Measurements from ENCODE around the gene AGBL1.

The AGBL1 gene

DNA sequence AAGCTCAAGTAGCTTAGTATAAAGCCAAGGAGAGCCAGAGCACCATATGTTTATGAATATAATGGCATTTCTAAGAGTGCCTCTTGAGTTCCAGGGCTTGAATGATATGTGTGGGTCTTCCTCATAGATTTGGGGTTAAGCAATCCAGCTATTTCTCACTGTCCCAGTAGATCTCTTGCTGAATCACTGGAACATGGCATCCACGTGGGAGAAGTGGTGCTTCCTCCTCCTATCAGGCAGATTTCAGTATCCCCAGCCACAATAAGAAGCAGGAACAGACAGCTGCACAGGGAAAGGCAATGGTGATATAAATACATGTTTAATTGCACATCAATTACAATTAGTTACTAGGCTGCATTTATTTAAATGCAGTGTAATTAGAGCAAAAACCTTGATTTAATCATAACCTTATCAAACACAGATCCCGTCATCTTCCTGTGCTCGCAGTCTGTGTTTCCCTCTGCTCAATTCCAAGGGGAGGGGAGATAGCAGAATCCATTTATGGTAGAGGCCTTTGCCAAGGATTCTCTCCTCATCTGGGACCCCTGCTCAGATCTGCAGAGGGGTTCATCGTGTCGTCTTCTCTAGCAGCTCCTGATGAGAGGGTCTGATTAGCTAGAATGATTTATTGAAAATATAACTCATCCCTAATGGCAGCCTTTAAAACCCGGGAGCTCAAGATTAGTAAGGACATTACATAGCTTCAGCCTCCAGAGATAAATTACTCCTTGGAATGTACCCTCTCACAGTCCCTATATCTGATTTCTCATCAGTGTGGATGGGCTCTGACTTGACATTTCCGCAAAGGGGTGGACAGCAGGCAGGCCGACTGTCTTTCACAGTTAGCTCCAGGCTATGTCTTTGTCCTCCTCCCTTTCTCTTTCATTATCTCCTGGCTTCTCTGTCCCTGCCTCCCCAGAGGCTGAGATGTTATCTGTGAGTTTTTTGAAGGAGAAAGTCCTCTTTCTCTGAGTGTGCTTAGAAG, 775.9 kb downstream of the AGBL1 start:
- TF ChIP-seq, protein P1, sequence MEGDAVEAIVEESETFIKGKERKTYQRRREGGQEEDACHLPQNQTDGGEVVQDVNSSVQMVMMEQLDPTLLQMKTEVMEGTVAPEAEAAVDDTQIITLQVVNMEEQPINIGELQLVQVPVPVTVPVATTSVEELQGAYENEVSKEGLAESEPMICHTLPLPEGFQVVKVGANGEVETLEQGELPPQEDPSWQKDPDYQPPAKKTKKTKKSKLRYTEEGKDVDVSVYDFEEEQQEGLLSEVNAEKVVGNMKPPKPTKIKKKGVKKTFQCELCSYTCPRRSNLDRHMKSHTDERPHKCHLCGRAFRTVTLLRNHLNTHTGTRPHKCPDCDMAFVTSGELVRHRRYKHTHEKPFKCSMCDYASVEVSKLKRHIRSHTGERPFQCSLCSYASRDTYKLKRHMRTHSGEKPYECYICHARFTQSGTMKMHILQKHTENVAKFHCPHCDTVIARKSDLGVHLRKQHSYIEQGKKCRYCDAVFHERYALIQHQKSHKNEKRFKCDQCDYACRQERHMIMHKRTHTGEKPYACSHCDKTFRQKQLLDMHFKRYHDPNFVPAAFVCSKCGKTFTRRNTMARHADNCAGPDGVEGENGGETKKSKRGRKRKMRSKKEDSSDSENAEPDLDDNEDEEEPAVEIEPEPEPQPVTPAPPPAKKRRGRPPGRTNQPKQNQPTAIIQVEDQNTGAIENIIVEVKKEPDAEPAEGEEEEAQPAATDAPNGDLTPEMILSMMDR (IDR thresholded peaks at IDR 0.05; ENCODE audit: borderline replicate concordance, insufficient read depth, low read depth, low read length), result no peak
- no peak overlapping the region for H3K4me3 ChIP-seq (ENCODE audit: low read depth, low read length)

DNA sequence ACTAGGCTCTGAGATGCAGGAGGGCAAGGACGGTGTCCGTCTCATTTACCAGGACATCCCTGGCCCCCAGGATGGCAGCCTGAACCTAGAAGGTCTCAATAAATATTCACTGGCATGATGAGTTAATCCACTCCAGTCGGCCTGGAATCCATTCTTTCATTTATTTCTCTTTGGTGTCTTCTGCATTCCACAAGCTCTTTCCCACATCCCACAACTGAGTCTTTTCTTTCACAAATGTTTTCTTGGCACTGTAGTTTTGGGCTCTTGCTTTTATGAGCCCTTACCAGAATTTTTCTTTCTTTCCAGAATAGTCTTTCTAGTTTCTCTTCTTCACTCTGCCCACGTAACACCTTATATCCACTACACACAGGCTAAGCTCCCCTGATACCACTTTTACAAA, 778.0 kb downstream of the AGBL1 start:
- no peak overlapping the region for H3K4me3 ChIP-seq (ENCODE audit: low read depth, low read length)
- TF ChIP-seq, protein P1 (IDR thresholded peaks at IDR 0.05; ENCODE audit: borderline replicate concordance, insufficient read depth, low read depth, low read length), result no peak

DNA sequence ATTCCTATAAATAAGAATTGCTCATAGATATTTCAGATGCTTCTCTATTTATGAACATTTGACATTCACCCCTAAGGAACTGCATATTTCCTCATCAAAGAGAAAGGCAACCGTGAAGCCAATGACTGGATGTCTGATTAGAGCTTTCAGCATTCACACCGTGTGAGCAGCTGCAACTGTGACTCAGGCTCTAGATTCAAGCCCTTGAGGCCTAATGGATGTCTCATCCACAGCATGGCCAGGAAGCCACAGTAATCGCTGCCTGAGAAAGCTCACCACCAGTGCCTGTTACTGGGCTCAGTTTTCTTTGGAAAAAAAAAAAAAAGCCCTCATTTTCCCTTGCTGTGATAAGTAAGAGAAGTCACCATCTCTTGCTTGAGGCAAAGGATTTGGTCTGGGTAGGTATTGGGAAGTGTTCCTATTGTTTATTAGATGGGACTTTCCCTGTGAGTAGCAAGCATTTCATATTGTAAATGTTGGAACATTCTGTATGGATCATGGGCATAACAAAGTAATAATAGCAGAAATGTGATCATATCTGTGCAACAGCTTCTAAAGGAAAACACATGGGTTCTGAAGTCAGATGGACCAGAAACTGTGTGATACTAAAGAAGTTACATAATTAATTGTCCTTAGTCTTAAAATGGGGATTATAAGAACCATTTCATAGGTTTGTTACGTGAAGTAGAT, 783.7 kb downstream of the AGBL1 start:
- TF ChIP-seq, protein P1 (IDR thresholded peaks at IDR 0.05; ENCODE audit: borderline replicate concordance, insufficient read depth, low read depth, low read length), result no peak
- H3K4me3 ChIP-seq (ENCODE audit: low read depth, low read length), result no peak overlapping the region

DNA sequence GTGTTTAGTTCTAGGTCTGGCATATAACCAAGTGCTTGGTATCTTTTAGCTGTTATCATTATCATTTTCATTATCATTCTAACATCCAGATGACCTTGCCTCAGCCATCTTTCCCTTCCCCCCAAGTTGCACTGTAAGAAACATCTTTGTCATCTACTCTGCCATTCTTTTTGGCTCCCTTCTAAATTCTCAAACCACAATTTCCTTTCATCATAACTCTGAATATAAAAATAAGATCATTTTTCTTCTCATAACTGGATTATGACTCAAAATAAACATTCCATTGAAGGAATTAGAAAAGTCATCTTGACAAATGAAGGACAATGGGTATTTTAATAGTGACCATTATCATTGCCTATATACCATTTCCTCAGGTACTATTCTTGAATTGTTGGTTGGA, 786.2 kb downstream of the AGBL1 start:
- TF ChIP-seq, protein P1 (IDR thresholded peaks at IDR 0.05; ENCODE audit: borderline replicate concordance, insufficient read depth, low read depth, low read length), result no peak
- no peak overlapping the region for H3K4me3 ChIP-seq (ENCODE audit: low read depth, low read length)

DNA sequence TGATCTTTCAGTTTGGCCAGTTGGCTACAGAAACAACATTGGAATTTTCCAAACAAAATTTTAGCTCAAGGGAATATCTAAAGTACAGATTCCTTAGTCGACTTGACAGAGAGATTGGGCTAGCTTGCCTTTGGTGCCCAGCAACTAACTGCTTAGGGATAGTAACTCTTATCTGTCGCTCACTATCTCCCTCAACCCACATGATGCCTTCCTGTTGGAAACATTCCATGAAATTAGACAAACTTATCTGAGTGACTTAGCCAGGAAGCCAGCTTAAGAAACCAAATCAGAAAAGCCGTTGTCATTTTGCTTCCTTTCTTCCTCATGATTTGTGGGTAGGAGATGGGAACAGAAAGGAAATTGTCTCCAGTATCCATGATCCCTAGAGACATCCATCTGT, 791.2 kb downstream of the AGBL1 start:
- H3K4me3 ChIP-seq (ENCODE audit: low read depth, low read length), result no peak overlapping the region
- TF ChIP-seq, protein P1 (IDR thresholded peaks at IDR 0.05; ENCODE audit: borderline replicate concordance, insufficient read depth, low read depth, low read length), result no peak

DNA sequence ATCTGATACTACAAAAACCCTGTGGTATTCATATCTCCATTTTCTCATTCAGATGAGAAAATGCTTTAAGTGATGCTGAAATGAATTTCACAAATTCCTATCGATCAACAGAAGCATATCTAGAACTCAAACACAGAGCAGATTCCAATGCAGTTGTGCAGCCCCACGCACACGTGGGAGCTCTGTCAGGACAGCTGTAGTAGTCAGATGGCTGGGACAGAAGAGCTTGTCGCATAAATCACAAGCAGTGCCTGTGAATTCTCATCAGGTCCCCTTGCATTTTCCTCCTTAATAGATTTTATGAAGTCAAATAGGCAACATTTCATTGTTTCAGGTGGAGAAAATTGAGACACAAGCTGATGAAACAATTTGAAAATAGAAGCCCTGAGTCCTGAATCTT, 792.3 kb downstream of the AGBL1 start:
- no peak overlapping the region for H3K4me3 ChIP-seq (ENCODE audit: low read depth, low read length)

More for the DNA sequence above, 792.3 kb downstream of the AGBL1 start:
- TF ChIP-seq, protein P1 (IDR thresholded peaks at IDR 0.05; ENCODE audit: borderline replicate concordance, insufficient read depth, low read depth, low read length), result no peak

All from GM12875 (cell line).